Stimulated activated CD4-positive, alpha-beta T cell treated with anti-CD3 and anti-CD28 coated beads, Interleukin-4, amount 100 ng/mL, for 4 hours (primary cell): ENCODE results near the gene MUC13.

Source experiments
- DNase-seq, 2 experiments: peaks; one replicate each; pipeline ENCODE4 v3.0.0-alpha.2; 2020

The MUC13 gene

DNA sequence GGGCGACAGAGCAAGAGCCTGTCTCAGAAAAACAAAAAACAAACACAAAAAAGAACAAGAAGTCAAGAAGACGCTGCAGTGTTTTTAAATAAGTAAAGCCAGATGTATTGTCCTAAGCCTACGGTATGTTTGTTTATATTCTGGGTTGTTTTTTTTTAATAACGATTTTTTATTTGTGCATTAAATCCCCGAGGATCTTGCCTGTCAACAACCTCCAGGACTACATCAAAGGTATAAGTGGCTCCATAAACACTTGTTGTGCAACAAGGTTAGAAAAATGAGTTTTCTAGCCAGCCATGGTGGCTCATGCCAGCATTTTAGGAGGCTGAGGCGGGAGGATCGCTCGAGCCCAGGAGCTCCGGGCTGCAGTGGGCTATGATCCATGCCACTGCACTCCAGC lies 73.5 kb downstream of the MUC13 start:
- DNase-seq = no peak

DNA sequence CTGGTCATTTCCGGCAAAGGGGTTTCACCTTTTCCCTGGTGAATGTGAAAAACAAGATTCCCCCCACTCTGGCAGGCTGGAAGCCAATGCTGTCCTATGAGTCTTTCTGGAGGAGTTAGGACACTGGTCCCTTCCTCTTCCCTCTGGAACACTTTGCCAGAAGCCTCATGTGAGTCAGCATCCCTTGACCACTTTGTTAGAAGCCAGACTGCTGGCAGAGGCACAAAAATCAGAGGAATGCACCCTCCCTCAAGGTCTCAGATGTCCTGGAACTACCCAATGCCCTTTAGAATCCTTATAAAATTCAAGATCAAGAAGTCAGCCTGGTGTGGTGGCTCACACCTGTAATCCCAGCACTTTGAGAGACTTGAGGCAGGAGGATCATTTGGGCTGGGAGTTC lies 74.0 kb downstream of the MUC13 start:
- no peak for DNase-seq

DNA sequence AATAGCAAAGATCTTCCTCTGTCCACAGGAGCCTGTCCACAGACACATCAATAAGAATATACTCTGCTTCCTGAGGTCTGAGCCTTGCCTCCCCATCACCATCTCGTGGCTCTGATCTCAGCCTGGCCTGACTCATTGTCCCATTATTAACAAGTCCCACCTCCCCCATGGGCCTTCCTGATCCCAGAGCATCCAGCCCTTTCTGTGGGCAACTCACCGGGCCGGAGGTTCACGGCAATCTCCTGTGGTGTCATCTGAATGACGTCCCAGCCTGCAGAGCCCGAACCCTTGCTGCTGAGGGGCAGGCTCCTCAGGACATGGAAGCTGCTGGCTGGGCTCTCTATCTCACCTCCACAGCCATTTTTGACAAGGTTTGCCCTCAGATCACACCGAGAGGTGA lies 75.5 kb downstream of the MUC13 start:
- no peak for DNase-seq

DNA sequence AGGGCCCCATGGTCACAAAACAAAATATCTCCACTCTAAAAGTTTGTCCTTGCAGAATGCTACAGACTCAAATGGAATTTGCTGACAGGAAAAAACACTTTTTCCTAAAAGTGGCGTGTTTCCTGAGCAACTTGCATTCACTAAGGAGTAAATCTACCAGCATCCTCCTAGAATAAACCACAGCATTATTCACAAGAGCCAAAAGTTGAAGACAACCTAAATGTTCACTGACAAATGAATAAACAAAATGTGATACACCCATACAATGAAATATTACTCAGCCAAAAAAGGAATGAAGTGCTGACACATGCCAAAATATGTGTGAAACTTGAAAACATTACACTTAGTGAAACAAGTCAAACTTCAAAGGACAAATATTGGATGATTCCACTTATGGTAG lies 76.3 kb downstream of the MUC13 start:
- DNase-seq = no peak

GRCh38 chr3:124856677-124857076 lies 77.9 kb downstream of the MUC13 start:
- no peak for DNase-seq
